Stimulated activated CD4-positive, alpha-beta T cell treated with anti-CD3 and anti-CD28 coated beads, TNF-alpha, amount 100 ng/mL, for 4 hours (primary cell): ENCODE results near the gene HMOX2.

ENCODE experiments used
- DNase-seq, 3 experiments: peaks; one replicate each; pipeline ENCODE4 v3.0.0-alpha.2; 2020; ENCODE audit warnings: low read depth in 3 of 3

The HMOX2 gene

GRCh38 chr16:4500272-4500671, 24.1 kb downstream of the HMOX2 start:
- DNase-seq: no peak

- DNase-seq: no peak
These were observed 24.9 kb downstream of the HMOX2 start for GRCh38 chr16:4501071-4501478.

DNA sequence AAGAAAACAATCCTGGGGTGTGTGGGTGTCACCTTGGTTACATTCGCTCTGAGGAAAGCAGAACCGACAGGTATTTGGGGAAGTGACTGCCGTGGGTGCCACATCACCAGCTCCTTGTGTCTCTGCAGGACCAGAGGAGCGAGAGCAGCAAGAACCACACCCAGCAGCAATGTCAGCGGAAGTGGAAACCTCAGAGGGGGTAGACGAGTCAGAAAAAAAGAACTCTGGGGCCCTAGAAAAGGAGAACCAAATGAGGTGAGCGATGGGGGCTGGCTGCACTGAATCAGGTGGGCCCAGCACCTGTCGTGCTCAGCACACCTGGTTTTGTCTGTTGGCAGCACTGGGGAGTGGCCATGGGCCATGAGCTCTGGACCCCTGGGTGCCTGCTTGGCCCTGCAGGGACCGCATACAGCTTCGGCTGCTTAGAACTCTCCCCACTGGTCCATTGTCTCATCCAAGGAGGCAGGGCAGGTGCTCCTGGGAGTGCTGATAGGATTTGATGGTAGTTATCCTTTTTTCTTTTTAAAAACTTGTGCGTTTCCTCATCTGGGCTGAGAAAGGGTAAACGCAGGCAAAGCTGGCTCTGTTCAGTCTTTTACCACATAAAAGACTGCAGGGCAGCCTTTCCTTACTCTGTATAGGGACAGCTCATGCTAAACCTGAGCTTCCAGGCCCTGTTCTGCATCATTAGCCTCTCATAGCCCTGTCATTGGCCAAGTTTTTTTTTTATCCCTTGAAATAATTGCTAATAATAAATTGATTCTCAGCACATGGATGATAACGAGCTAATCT, 29.4 kb downstream of the HMOX2 start:
- peak; percentile 21 to 65 (median 46) for DNase-seq

GRCh38 chr16:4506450-4506849, 30.3 kb downstream of the HMOX2 start:
- DNase-seq: peak; percentile 16 to 37 (median 21)

DNA sequence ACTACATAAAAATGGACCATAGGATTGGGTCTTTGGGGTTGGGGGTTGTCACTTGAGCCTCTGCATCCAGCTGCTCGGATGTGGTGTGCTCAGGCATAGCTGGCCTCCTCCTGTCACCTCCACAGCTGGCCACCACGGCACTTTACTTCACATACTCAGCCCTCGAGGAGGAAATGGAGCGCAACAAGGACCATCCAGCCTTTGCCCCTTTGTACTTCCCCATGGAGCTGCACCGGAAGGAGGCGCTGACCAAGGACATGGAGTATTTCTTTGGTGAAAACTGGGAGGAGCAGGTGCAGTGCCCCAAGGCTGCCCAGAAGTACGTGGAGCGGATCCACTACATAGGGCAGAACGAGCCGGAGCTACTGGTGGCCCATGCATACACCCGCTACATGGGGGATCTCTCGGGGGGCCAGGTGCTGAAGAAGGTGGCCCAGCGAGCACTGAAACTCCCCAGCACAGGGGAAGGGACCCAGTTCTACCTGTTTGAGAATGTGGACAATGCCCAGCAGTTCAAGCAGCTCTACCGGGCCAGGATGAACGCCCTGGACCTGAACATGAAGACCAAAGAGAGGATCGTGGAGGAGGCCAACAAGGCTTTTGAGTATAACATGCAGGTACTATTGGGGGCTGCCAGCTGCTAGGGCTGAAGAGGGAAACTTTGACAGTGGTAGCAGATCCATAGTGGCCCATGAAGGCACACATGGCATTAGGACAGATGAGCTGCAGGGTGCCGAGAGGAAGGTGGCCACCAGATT, 31.6 kb downstream of the HMOX2 start:
- DNase-seq: no peak

DNA sequence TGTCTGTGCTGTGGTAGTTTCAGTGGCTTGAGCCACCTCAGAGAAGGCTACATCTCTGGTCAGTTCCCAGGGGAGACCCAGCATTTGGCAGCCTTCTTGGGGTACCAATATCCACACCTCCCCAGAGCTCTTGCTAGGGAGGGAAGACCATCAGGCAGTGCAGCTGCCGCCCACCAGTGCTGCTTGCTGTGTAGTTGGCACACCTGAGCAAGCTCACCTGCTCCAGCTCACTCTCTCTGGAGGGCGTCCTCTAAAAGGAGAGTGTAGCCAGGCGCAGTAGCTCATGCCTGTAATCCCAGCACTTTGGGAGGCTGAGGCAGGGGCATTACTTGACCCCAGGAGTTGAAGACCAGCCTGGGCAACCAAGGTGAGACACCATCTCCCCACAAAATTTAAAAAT, 32.6 kb downstream of the HMOX2 start:
- no peak for DNase-seq

GRCh38 chr16:4509420-4509819, 33.2 kb downstream of the HMOX2 start:
- DNase-seq: no peak

GRCh38 chr16:4510131-4510530, 33.9 kb downstream of the HMOX2 start:
- no peak for DNase-seq

DNA sequence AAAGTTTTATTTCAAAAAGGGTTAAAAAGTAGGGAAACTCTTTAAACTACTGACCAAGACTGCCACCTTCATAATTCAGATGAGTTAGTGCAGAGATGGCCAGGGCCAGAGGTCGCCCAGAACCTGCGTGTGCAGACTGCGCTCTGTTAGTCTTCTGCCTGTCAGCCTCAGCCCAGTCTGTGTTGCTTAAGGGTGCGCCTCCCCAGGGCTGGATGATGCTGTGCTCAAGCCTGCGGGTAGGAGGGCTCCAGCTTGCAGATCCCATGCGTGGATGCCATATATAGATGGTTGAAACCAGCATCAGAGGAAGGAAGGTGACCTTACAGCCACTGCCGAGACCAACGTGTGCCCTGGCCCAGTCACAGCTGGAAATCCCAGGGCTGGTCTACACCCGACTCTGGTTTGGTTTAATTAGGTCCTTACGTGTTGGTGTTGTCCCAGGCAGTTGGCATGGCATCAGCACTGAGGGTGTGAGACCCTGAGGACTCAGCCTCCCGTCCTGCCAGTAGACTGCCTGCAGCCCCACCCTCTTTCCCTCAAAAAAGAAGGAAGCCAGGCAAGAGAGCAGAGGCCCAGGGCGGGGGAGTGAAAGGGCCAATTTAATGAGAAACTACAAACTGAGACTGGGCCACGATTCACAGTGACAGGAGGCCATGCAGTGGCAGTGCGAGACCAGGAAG, 34.7 kb downstream of the HMOX2 start:
- DNase-seq: no peak

DNA sequence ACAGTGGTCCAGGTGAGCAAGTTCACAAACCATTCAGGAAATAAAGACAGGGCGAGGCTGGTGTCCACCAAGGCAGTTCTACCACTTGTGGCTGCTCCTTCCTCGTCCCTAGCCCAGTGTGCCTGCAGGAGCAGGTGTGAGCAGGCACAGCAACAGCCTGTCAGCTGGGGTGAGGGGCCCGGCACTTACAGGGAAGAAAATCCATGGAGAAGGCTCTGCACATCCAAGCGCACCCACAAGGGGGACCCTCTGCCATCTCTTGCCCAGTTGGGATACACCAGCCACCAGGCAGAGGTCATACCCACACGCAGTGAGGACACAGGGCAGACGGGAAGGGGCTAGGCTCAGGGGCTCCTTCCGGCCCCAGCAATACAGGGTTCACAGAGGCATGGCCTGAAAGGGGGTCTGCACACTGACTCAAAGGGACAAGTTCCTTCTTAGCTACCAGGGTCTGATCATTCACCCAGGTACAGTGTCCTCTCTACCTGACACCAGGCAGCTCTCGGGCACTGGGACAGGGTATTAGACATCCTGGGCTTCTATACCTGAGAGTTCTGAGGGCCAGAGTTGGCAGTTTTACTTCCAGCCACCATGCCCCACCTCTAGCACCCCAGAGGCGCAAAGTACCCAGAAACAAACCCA, 35.4 kb downstream of the HMOX2 start:
- no peak for DNase-seq

DNA sequence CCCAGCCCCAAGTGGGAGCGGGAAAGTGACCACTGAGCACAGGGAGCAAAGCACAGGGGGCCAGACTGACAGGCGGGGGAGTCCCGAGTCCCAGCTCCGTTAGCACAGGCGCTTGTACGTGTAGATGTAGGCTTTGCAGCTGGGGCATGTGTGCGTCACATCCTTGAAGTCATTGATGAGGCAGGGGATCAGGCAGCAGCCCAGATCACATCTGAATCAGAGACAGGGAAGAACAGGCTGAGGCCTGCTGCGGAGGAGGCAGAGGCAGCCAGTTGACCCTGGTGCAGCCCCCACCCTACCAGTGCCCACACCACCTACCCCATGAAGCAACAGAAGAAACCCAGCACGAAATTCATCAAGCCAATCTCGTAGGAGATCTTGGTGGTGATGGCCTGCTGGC, 36.3 kb downstream of the HMOX2 start:
- DNase-seq: no peak

DNA sequence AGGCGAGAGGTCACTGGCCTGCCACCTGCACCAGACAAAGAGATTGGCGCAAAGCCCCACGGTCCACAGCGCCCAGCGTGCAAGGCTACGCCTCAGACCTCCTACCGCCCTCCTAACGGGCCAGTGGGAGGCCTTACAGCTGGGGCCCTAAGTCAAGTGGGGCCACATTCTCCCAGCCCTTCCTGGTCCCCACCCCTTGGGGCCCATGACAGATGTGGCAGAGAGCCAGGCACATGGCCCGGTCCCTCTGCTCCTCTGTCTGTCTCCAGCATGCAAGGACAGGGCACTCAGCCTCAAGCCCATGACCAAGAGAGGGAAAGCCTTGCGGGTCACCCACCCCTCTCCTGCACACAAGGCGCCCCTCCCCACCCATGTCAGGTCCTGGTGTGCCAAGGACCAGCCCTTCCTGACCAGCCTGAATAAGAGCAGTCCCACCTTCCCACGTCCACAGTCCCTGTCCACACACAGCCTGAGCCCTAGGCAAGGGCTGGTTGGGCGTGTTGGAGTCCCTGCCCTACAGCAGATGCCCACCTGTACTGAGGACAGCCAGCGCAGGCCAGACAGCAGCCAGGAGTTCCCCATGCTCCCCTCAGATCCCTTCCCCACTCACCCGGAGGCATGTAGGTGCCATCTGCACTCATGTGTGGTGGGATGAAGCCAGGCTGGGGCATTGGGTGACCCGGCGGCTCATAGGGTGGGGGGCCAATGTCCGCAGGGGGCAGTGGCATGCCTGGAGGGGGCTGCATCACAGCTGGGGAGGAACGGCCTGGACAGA, 37.1 kb downstream of the HMOX2 start:
- DNase-seq: no peak

GRCh38 chr16:4513881-4514280, 37.7 kb downstream of the HMOX2 start:
- DNase-seq: no peak

- no peak for DNase-seq
These were observed 38.4 kb downstream of the HMOX2 start for GRCh38 chr16:4514606-4515005.

GRCh38 chr16:4515611-4516233, 39.5 kb downstream of the HMOX2 start:
- DNase-seq: no peak

- DNase-seq: no peak
These were observed 41.8 kb downstream of the HMOX2 start for GRCh38 chr16:4517812-4518680.

DNA sequence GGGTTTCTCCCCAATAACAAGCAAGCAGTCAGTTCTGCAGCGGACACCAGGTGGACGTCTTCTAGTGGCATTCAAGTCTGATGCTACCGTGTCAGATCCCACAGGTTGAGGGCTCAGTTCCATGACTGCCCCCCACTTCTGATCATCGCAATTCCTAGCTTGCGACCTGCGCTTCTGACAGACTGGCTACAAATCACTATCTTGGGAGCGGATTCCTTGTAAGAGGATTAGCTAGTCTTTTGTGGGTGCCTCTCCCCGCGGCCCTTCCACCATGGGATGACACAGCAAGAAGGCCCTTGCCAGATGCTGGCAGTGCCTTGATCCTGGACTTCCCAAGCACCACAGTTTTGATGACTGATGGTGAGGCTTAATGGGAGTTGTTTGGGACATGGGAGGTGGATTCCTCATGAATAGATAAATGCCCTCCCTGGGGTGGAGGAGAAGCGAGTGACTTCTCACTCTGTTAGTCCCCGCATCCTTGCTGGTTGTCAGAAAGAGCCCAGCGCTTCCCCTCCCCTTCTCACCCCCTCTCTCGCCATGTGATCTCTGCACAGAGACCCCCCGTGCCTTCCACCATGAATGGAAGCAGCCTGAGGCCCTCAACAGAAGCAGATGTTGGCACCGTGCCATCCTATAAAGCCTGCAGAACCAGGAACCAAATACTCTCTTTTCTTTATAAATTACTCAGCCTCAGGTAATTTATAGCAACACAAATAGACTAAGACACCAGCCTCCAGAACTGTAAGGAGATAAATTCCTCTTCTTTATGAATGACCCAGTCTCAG, 43.3 kb downstream of the HMOX2 start:
- DNase-seq: no peak

GRCh38 chr16:4520913-4521312, 44.7 kb downstream of the HMOX2 start:
- no peak for DNase-seq

DNA sequence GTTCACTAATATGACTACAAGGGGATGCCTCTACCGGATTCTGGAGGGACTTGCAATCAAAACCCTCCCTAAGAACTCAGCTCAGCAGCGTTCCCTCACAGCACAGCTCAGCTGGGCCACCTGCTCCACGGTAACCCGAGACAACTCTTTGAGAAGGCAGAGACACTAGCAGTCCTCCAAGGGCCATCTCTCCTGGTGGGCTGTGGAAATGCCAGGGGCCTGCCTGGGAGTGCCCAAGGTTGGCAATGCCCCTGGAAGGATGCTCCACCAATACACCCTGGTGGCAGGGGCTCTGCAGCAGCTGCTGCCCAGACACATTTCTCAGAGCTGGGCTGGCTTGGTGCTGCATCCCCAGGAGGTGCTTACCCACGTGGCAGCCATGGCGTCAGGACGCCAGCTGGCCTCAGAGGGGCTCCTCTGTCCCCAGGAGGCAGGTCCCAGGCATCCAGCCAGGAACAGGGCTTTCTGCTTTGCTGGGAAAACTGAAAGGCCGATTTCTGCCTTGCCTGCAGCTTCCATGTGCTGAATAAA, 45.9 kb downstream of the HMOX2 start:
- DNase-seq: no peak
